A673 (cell line): ENCODE measurements around the gene OSBPL3. TPM values are rescaled to one million over a fixed set of nuclear protein-coding genes. Genes with fewer than 3 reads are reported as not detected.

Experiments used
- BruUV-seq: library from RNA; stranded (reverse); fragments of 400-500 nt; replicated peaks from 2 replicates; lab custom pipeline; 2021; lab: Mats Ljungman, UMichigan
- CTCF ChIA-PET: fragments of 300-600 bp; sonication (Branson Sonifier 250); formaldehyde crosslinking; loops from one replicate; lab custom pipeline; 2022; ENCODE audit warnings: antibody characterized with exemption; lab: Charles Lee
- POLR2A ChIA-PET: fragments of 300-600 bp; sonication (Branson Sonifier 250); formaldehyde crosslinking; loops from one replicate; lab custom pipeline; 2022; ENCODE audit warnings: antibody characterized with exemption; ENCODE audit not compliant: low non-redundant PET; lab: Charles Lee
- DNase-seq: peaks from one replicate; pipeline ENCODE4 v3.0.0-alpha.2; 2015; ENCODE audit warnings: low spot score
- H3K27ac ChIP-seq: fragments of 200-600 bp; sonication (generic); 2 replicates; pipeline ENCODE4 v1.5.1; 2016; ENCODE audit warnings: mixed run types, low read depth, mild to moderate bottlenecking, mixed read lengths, antibody characterized with exemption, low read length; ENCODE audit not compliant: poor library complexity, severe bottlenecking
- H3K27me3 ChIP-seq: fragments of 200-600 bp; sonication (generic); replicated peaks from 2 replicates; pipeline ENCODE4 v1.6.1; 2017; ENCODE audit warnings: mixed run types, low read depth, mild to moderate bottlenecking, mixed read lengths, antibody characterized with exemption, low read length; ENCODE audit not compliant: insufficient read depth, poor library complexity
- H3K36me3 ChIP-seq: fragments of 200-600 bp; sonication (generic); 2 replicates; pipeline ENCODE4 v1.6.1; 2016; ENCODE audit warnings: mixed run types, mild to moderate bottlenecking, mixed read lengths, antibody characterized with exemption, low read length; ENCODE audit not compliant: insufficient read depth, poor library complexity, severe bottlenecking
- H3K4me1 ChIP-seq: fragments of 200-600 bp; sonication (generic); 2 replicates; pipeline ENCODE4 v1.6.1; 2017; ENCODE audit warnings: mixed run types, mild to moderate bottlenecking, mixed read lengths, antibody characterized with exemption, low read length; ENCODE audit not compliant: insufficient read depth, poor library complexity, severe bottlenecking
- H3K4me3 ChIP-seq: fragments of 200-600 bp; sonication (generic); 2 replicates; pipeline ENCODE4 v1.5.1; 2016; ENCODE audit warnings: low read depth, mixed run types, mild to moderate bottlenecking, mixed read lengths, low read length; ENCODE audit not compliant: poor library complexity, severe bottlenecking
- H3K9me3 ChIP-seq: fragments of 200-600 bp; sonication (generic); 2 replicates; pipeline ENCODE4 v1.6.1; 2016; ENCODE audit warnings: mixed run types, low read depth, mild to moderate bottlenecking, mixed read lengths, antibody characterized with exemption, low read length; ENCODE audit not compliant: poor library complexity, severe bottlenecking
- CTCF ChIP-seq: fragments of 300-800, 200-600 bp; sonication (generic); conservative IDR thresholded peaks from 2 replicates; pipeline ENCODE4 v1.5.1; 2017; ENCODE audit warnings: low read depth, mild to moderate bottlenecking, antibody characterized with exemption, low read length, moderate library complexity, mixed read lengths
- EZH2 ChIP-seq: fragments of 200-600 bp; sonication (generic); IDR thresholded peaks from 2 replicates; pipeline ENCODE4 v1.6.1; 2017; ENCODE audit warnings: borderline replicate concordance, low read depth, mild to moderate bottlenecking, mixed read lengths, antibody characterized with exemption, low read length; ENCODE audit not compliant: poor library complexity, severe bottlenecking
- intact Hi-C: fragments of 100-400 bp; cut with micrococcal nuclease; formaldehyde crosslinking; loops from one replicate; pipeline ENCODE4 v1.10.0; 2022; ENCODE audit not compliant: unreplicated experiment
- total RNA-seq: library from RNA; stranded (reverse); gene quantifications from 2 replicates; pipeline ENCODE4 v1.2.3, GENCODE V29; 2021

The OSBPL3 gene
- total RNA-seq, 1 experiment from 2014 or later: 21.4 TPM

- DNase-seq: no peak
- intact Hi-C loops: no loop called here
- peaks cover 26% of the 10 kb centered on the region for H3K4me1 ChIP-seq
- no peaks in the 10 kb centered on the region for H3K36me3 ChIP-seq
- TF ChIP-seq EZH2 (no peak), CTCF (no peak)
- no TSS peak for BruUV-seq
- H3K9me3 ChIP-seq: no peaks in the 10 kb centered on the region
- no peaks in the 10 kb centered on the region for H3K27me3 ChIP-seq
- H3K27ac ChIP-seq: no peak overlapping the region
- ChIA-PET POLR2A (no interaction called here), CTCF (no interaction called here)
- H3K4me3 ChIP-seq: no peak overlapping the region
Observed at GRCh38 chr7:24874791-24875190, 105.2 kb downstream of the OSBPL3 start.

- TF ChIP-seq EZH2: no peak
- TF ChIP-seq CTCF: no peak
- peaks cover 26% of the 10 kb centered on the region for H3K4me1 ChIP-seq
- no peaks in the 10 kb centered on the region for H3K36me3 ChIP-seq
- no peaks in the 10 kb centered on the region for H3K9me3 ChIP-seq
- ChIA-PET POLR2A (no interaction called here), CTCF (no interaction called here)
- H3K27ac ChIP-seq: no peak overlapping the region
- intact Hi-C loops: no loop called here
- H3K4me3 ChIP-seq: no peak overlapping the region
- no TSS peak for BruUV-seq
- DNase-seq: no peak
- H3K27me3 ChIP-seq: no peaks in the 10 kb centered on the region
Observed at GRCh38 chr7:24873944-24874343, 106.0 kb downstream of the OSBPL3 start.

GRCh38 chr7:24871770-24872169 is 108.2 kb downstream of the OSBPL3 start:
- H3K27ac ChIP-seq: no peak overlapping the region
- no peaks in the 10 kb centered on the region for H3K27me3 ChIP-seq
- no peak overlapping the region for H3K4me3 ChIP-seq
- DNase-seq: no peak
- TF ChIP-seq CTCF: no peak
- intact Hi-C loops: no loop called here
- ChIA-PET CTCF (no interaction called here), POLR2A (no interaction called here)
- H3K4me1 ChIP-seq: peaks cover 6% of the 10 kb centered on the region
- no TSS peak for BruUV-seq
- H3K9me3 ChIP-seq: no peaks in the 10 kb centered on the region
- no peaks in the 10 kb centered on the region for H3K36me3 ChIP-seq
